Loucy (cell line): ENCODE data around the gene GCAT.
A peak's percentile ranks its signal among the peaks of the same experiment; 100 is the strongest.

Source experiments
- H2AFZ ChIP-seq: fragments of 200-600 bp; sonication (generic); 2 replicates; pipeline ENCODE4 v1.6.0; 2016; ENCODE audit warnings: antibody characterized with exemption, mild to moderate bottlenecking, low read length, moderate library complexity
- H3F3A ChIP-seq: fragments of 200-600 bp; 2 replicates; pipeline ENCODE4 v1.6.0; 2016; ENCODE audit warnings: antibody characterized with exemption, low read depth, mild to moderate bottlenecking
- H3K27me3 ChIP-seq: fragments of 200-600 bp; sonication (generic); 2 replicates; pipeline ENCODE4 v1.6.1; 2014; ENCODE audit warnings: low read length, mild to moderate bottlenecking; ENCODE audit not compliant: insufficient read depth, poor library complexity, severe bottlenecking
- H3K36me3 ChIP-seq: fragments of 200-600 bp; sonication (generic); 2 replicates; pipeline ENCODE4 v1.6.1; 2016; ENCODE audit warnings: low read length; ENCODE audit not compliant: insufficient read depth
- H3K4me1 ChIP-seq: fragments of 200-600 bp; sonication (generic); 2 replicates; pipeline ENCODE4 v1.5.1; 2014; ENCODE audit warnings: low read length, mild to moderate bottlenecking; ENCODE audit not compliant: insufficient read depth, poor library complexity, severe bottlenecking
- H3K4me2 ChIP-seq: fragments of 200-600 bp; sonication (generic); 2 replicates; pipeline ENCODE4 v1.6.0; 2014; ENCODE audit warnings: antibody characterized with exemption, low read length, low read depth, mild to moderate bottlenecking; ENCODE audit not compliant: poor library complexity, severe bottlenecking
- H3K4me3 ChIP-seq: fragments of 200-600 bp; sonication (generic); 2 replicates; pipeline ENCODE4 v1.5.1; 2014; ENCODE audit warnings: low read length, mild to moderate bottlenecking, mixed read lengths; ENCODE audit not compliant: poor library complexity, severe bottlenecking
- H3K79me2 ChIP-seq: fragments of 200-600 bp; sonication (generic); 2 replicates; pipeline ENCODE4 v1.6.1; 2014; ENCODE audit warnings: low read length; ENCODE audit not compliant: insufficient read depth
- H3K9ac ChIP-seq: fragments of 200-600 bp; sonication (generic); 2 replicates; pipeline ENCODE4 v1.6.0; 2014; ENCODE audit warnings: mild to moderate bottlenecking, low read depth, low read length, moderate library complexity; ENCODE audit not compliant: poor library complexity, severe bottlenecking
- H3K9me2 ChIP-seq: fragments of 200-600 bp; sonication (generic); replicated peaks from 2 replicates; pipeline ENCODE4 v1.6.1; 2016; ENCODE audit warnings: low read depth, low read length, mixed read lengths
- H3K9me3 ChIP-seq: fragments of 200-600 bp; sonication (generic); 2 replicates; pipeline ENCODE4 v1.6.1; 2014; ENCODE audit warnings: mild to moderate bottlenecking, antibody characterized with exemption, low read length, low read depth; ENCODE audit not compliant: insufficient read depth
- H4K20me1 ChIP-seq: fragments of 200-600 bp; sonication (generic); 2 replicates; pipeline ENCODE4 v1.6.0; 2014; ENCODE audit warnings: antibody characterized with exemption, low read length, mild to moderate bottlenecking; ENCODE audit not compliant: insufficient read depth, poor library complexity, severe bottlenecking
- EZH2phosphoT487 ChIP-seq: fragments of 200-600 bp; IDR thresholded peaks from 2 replicates; pipeline ENCODE4 v1.6.1; 2018; ENCODE audit warnings: antibody characterized with exemption, mild to moderate bottlenecking, moderate library complexity, borderline replicate concordance
- TF ChIP-seq, protein P1 (sequence below): fragments of 200-600 bp; sonication (generic); conservative IDR thresholded peaks from 2 replicates; pipeline ENCODE4 v1.5.1; 2014; ENCODE audit warnings: mild to moderate bottlenecking, antibody characterized with exemption, low read length

Gene GCAT

DNA sequence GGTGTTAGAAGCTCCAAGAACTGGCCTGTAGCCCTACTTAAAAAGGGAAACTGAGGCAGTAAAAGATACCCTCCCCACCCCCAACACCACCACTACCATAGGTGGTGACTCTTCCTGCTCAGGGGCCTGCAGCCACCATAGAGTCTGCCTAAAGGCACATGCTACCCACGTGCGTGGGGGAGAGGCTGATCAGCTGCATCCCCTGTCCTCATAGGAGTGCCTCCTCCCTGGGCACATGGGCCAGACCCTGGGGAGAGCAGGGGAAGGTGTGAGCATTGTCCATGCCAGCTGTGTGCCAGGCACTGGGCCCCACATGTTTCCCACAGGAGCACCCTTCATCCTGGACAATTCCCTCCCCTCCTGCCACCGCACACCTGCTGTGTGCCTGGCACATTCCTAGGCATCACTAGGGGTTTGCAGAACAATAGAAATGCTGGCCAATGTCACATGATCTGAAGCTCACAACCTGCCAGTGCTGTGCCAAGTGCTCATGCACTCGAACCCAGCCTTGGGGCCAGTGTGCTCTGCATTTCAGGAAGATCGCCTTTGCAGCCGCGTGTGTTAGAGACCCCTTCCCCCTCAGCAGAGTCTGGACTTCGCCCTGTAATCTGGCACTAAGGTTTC lies 41.7 kb upstream of the GCAT start:
- Histone ChIP-seq H3K4me1 (no peaks in the 10 kb centered on the region), H3K4me2 (no peak overlapping the region), H2AFZ (no peak overlapping the region), H3F3A (no peaks in the 10 kb centered on the region), H3K9ac (no peak overlapping the region), H3K9me3 (no peaks in the 10 kb centered on the region), H3K36me3 (peaks cover 15% of the 10 kb centered on the region; the same call in 1 of the 2 replicates), H3K9me2 (no peaks in the 10 kb centered on the region), H3K4me3 (no peak overlapping the region), H4K20me1 (no peaks in the 10 kb centered on the region), H3K27me3 (no peaks in the 10 kb centered on the region), H3K79me2 (no peaks in the 10 kb centered on the region)
- TF ChIP-seq, protein P1, sequence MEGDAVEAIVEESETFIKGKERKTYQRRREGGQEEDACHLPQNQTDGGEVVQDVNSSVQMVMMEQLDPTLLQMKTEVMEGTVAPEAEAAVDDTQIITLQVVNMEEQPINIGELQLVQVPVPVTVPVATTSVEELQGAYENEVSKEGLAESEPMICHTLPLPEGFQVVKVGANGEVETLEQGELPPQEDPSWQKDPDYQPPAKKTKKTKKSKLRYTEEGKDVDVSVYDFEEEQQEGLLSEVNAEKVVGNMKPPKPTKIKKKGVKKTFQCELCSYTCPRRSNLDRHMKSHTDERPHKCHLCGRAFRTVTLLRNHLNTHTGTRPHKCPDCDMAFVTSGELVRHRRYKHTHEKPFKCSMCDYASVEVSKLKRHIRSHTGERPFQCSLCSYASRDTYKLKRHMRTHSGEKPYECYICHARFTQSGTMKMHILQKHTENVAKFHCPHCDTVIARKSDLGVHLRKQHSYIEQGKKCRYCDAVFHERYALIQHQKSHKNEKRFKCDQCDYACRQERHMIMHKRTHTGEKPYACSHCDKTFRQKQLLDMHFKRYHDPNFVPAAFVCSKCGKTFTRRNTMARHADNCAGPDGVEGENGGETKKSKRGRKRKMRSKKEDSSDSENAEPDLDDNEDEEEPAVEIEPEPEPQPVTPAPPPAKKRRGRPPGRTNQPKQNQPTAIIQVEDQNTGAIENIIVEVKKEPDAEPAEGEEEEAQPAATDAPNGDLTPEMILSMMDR, result no peak
- TF ChIP-seq EZH2phosphoT487, result no peak

DNA sequence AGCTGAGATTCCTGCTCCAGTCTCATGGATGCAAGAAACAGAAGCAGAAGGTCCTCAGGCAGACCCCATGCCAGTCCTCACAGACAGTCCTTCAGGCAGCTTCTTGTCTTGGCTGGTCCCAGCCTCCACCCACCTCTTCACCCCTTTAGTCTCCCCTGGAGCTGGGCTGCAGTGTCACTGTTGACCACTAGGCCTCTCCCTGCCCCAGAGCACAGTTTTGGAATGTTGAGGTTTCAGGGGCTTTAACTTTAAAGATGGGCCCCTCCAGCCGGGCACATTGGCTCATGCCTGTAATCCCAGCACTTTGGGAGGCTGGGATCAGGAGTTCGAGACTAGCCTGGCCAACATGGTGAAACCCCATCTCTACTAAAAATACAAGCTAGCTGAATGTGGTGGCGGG lies 39.5 kb upstream of the GCAT start:
- Histone ChIP-seq H3K4me1 (no peaks in the 10 kb centered on the region), H3F3A (no peaks in the 10 kb centered on the region), H3K9ac (no peak overlapping the region), H3K79me2 (no peaks in the 10 kb centered on the region), H3K9me3 (no peaks in the 10 kb centered on the region), H3K27me3 (no peaks in the 10 kb centered on the region), H3K4me3 (no peak overlapping the region), H2AFZ (no peak overlapping the region), H3K36me3 (peaks cover 26% of the 10 kb centered on the region; the same call in 1 of the 2 replicates), H3K4me2 (no peak overlapping the region), H4K20me1 (no peaks in the 10 kb centered on the region), H3K9me2 (no peaks in the 10 kb centered on the region)
- TF ChIP-seq, protein P1, result peak; percentile 54
- TF ChIP-seq EZH2phosphoT487, result no peak

DNA sequence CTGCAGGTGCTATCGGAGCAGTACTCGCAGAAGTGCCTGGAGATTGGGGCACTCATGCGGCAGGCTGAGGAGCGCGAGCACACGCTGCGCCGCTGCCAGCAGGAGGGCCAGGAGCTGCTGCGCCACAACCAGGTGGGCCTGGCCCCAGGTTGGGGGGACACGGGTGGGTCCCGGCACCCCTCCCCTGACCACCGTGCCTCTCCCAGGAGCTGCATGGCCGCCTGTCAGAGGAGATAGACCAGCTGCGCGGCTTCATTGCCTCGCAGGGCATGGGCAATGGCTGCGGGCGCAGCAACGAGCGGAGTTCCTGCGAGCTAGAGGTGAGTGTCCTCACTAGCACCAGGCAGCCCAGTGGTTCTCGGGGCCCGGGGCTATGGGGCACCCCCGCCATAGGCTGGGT lies 38.7 kb upstream of the GCAT start:
- Histone ChIP-seq H3K9ac (no peak overlapping the region), H4K20me1 (no peaks in the 10 kb centered on the region), H3F3A (no peaks in the 10 kb centered on the region), H3K4me2 (no peak overlapping the region), H3K79me2 (no peaks in the 10 kb centered on the region), H3K36me3 (peaks cover 26% of the 10 kb centered on the region; the same call in 1 of the 2 replicates), H3K9me2 (no peaks in the 10 kb centered on the region), H2AFZ (no peak overlapping the region), H3K4me1 (no peaks in the 10 kb centered on the region), H3K27me3 (no peaks in the 10 kb centered on the region), H3K4me3 (no peak overlapping the region), H3K9me3 (no peaks in the 10 kb centered on the region)
- TF ChIP-seq EZH2phosphoT487, result no peak
- TF ChIP-seq, protein P1, result no peak
